DMS153 treated with DMSO at 0.1 percent for 48 hours (cell line): Measurements from ENCODE around the gene CRIM1.
A peak's percentile ranks its signal among the peaks of the same experiment; 100 is the strongest.

Source experiments
- DNase-seq: peaks from one replicate; lab custom pipeline; 2025; ENCODE audit not compliant: unreplicated experiment; lab: John Stamatoyannopoulos, UW

Gene CRIM1

DNA sequence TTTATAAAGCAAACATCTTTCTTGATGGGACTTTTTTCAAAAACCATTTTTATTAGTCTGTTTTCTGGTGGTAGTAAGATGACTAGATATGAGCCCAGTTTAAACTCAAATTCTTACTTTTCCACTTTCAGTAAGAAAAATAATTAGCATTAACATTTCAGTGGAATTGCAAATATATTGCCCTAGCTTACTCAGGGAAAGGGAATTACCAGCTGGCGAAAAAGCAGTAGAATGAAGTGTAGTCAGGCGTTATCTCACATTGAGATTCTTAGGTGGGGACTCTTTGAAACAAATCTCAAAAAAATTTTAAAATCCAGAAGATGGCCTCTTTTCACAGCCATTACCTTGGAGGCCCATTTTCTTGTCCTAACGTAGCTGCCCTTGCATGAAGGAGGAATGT, 65.8 kb downstream of the CRIM1 start:
- DNase-seq = no peak

- DNase-seq = peak; percentile 40
These were observed 67.6 kb downstream of the CRIM1 start for GRCh38 chr2:36423172-36423571.

GRCh38 chr2:36423619-36424120, 68.1 kb downstream of the CRIM1 start:
- DNase-seq = no peak

DNA sequence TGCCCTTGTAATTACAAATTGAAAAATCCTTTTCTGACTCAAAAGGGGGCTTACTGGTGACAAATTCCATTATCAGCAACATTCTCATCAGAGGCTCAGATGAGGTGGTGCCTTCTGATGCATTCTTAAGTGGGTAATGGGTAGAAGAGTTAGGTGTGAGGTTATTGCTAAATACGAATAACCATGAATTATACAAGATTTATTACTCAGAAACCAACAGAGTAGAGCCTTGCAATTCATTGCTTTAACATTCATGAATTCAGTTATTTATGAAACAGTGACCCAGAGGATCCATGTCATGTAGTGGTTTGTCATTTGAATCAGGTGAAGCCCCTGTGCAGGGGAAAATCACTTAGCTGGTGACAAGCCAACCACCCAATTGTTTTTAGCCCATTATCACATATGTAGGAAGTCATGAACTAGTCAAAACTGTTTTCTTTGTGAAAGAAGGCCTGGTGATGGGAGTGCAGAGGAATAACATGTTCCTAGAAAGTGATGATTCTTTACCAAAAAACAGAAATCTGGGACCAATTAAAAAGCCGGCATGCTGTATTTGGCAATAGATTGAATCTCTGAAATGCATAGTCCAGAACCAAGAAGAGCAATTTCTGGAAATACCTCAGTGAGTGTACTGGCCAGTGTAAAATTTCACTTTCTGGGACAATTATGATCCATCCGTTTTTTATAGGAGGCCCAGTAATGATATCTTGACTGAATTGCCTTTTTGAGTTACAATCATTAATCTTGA, 70.2 kb downstream of the CRIM1 start:
- DNase-seq = no peak

GRCh38 chr2:36427790-36428243, 72.2 kb downstream of the CRIM1 start:
- no peak for DNase-seq

DNA sequence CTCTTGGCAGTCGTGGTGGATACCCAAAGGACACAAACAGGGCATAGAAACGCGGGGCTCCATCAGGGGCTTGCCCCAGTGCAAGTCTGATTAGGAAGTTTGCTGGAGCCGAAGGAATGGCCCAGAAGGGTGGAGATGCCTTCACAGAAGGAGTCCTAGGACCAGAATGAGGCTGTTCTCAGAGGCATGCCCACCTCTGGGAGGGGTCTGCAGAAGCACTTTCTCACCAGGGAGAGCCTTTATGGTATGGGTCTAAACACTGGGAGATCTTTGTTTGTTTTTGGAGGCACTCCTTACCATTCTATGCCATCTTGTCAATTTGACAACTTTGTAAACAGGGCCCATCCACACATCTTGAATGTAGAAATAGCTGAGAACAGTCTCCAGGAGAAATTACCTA, 75.0 kb downstream of the CRIM1 start:
- no peak for DNase-seq

DNA sequence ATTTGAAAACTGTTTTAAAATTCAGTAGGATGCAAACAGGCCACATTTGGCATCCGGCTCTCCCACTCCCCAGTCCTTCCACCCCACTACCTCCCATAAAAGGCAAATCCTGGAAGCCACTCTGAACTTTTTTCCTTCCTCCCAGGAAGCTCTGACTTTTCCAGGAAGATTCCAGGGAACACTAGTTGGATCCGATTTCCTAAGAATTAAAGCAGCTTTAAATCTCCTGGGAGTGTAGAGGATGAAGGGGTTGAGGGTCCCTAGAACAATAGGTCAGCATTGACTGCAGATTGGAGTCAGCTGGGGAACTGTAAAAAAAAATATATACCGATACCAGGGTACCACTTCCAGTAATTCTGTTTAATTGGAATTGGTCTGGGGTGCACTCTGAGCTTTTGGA, 76.9 kb downstream of the CRIM1 start:
- no peak for DNase-seq

DNA sequence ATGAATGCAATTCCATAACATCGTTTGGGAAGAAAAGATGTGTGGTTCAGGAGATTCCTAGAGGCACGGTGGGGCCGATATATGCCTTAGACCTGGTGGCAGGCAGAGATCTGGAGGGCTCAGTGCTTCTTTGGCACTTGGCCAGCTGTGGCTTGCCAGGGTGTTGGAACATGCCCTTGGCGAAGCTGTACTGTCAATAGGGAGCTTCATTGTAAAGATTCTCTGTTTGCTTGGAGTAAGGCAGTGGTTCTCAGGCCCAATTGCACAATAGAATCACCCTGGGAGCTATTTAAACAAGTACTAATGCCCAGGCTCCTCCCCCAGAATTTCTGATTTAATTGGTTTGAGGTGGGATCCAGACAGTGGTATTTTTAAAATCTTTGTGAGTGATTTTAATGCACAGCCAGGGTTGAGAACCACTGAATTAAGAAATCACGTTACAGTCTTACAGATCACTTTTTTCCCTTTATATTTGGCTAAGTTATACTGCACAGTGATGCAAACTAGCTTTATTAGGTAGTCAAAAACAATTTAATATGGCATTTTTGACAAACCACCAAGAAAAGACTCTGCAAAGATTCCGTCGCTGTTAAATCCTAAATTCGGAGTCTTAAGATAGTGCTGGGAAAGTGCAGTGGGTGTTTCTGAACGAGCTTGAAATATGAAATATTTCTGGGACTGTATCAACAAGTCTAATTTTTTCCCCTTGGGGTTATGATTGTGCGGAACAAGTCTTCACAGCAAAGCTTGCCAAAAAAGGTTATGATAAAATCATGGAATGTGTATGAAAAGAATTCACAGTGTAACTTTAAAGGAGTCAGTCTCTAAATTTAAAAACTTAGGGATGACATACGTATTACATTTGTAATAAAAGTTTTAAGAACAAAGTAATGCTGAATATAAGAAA, 78.0 kb downstream of the CRIM1 start:
- DNase-seq = peak; percentile 19

DNA sequence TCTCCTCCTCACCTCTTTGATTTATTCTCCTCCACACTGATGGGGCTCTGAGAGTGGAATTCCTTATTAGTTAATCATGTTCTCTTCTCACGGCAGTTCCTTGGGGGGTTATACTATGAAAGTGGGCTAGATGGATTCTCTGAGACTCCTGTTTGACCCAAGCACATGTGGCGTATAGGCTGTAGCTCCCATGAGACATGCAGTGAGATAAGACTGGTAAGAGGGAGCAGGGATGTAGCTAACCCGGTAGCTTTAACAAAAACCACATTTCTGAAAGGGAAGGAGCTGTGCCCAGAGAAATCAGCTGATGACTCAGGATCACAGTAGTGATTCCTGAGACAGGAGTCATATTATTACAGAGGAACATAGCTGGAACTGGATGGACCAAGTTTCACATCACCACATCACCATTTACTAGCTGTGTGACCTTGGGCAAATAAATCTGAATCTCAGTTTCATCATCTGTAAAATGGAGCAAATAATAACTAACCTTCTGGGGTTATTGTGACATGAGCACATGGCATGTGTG, 82.9 kb downstream of the CRIM1 start:
- DNase-seq = no peak

DNA sequence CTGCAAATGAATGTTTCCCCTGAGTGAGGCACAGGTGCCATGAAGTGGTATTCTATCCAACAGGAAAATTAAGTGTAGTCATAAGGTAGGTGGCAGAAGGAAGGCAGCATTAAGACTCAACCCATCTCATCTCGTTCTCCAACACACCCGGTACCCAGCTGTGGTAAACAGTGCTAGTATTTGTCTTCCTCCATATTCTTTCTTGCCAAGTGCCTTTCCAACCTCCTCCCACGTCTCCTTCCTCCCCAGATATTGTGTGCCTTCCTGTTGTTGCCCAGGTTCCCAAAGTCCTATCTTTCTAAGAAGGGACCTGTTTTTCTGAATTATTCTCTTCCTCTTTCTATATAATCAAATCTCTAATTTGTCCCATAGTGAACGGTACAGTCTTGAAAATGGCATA, 83.5 kb downstream of the CRIM1 start:
- DNase-seq = no peak

DNA sequence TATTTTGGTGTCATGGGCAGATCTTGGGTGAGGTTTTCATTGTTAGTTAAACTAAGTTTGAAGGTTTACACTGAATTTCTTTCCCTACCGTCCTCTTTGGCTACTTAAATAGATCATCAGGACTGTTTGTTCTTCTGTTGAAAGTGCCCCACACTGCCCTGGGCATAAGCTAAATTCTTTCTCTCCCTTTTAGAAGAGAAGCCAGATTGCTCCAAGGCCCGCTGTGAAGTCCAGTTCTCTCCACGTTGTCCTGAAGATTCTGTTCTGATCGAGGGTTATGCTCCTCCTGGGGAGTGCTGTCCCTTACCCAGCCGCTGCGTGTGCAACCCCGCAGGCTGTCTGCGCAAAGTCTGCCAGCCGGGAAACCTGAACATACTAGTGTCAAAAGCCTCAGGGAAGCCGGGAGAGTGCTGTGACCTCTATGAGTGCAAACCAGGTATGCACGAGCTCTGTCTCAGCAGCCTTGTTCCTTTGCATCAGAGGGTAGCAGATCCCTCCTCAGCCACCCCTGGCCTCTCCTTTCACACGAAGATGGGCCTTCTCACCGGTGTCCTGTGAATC, 85.6 kb downstream of the CRIM1 start:
- no peak for DNase-seq

DNA sequence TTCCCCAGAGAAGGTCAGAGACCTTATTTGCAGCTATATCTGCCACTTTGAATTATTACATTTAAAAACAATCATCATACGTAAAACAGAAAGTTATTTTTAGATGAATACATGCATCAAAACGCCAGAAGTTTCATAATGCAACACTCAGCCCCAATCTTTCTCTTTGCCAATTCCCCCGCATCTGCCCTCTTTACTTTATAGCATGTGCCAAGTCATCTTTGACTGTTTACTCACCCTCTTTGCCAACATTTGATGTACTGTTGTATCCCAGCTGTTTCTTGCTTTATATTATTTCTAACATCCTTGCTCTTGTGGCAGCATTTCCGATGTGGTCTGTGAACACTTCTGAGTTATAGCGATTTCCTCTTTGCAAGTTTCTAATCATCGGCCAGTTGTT, 86.2 kb downstream of the CRIM1 start:
- no peak for DNase-seq

DNA sequence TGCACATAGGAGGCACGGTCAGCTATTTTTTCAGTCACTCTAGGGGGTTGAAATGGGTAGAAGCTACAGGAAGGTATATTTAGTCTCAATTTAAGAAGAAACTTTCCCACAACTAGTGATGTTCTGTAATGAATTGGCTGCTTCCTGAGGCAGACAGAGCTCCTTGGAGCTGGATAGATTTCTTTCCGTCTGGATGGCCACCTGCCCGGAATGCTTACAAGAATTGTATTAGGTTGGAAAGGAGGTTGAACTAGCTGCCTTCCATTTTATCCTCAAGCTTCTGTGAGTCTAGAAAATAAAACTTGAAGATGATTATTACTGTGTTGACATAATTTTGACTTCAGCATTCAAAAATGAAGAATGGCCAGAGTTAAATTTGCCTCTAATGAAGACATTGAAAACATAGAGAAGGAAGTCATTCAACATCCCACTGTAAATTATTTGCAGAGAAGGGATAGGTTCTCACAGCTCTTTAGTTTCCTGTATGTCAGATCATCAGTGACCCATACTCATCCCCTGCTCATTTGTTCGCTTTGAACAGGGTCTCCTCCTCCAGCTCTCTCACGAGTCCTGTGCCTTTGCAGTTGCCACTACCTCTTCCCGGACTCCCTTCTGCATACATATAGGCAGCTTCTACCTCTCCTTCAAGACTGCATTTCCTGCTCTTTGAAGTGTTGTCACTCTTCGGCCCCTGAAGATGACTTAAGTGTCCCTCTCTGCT, 88.8 kb downstream of the CRIM1 start:
- no peak for DNase-seq

- DNase-seq = no peak
These were observed 89.7 kb downstream of the CRIM1 start for GRCh38 chr2:36445185-36445866.

DNA sequence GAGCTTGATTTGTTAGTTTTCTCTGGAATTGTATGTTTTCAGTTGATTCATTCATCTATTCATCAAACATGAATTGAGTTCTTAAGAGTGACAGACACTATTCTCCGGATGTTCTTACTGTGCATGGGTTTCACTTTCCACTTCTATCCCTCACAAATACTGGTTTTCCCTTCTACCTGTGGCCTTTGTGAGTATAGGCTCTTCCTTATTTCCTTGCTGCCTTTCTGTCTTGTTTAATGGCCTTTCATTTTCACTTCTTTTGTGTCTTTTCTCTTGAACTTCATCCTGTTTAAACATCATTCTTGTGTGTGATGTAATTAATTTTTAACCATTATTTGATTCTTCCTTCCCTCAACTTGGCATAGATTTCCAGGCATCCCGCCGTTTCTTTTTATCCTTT, 90.7 kb downstream of the CRIM1 start:
- no peak for DNase-seq

- DNase-seq = no peak
These were observed 93.6 kb downstream of the CRIM1 start for GRCh38 chr2:36449213-36449612.

- no peak for DNase-seq
These were observed 94.4 kb downstream of the CRIM1 start for GRCh38 chr2:36449943-36450392.

DNA sequence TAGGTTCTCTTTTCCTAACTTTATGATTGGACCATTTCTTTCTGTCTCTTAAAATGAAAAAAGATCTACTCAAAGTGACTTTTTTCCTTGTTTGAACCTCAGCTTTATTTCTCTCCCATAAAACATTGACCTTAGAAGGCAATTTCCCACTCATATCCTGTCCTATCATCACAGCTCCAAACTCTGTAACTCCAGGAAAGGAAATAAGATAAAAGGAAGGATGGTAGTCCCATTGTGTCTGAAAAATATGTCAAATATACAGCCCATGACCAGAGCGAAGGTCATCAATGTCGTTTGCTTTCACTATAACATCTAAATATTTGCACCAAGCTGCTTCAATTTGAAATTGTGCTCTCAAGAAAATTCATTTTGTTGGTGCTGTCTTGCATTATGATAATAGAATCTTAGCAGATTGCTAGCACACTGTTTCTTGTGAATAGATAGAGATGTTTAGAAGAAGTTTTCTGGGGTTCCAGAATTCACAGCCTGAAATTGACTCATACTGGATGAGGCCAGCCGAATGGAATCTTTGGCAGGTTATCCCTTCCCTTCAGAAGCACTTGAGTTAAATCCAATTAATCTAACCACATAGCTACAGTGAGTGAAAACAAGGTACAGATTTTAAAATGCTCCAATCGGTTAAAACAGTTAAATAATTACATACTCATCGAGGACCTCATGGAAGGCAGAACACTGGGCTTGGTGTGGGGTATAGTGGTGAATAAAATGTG, 95.1 kb downstream of the CRIM1 start:
- no peak for DNase-seq

DNA sequence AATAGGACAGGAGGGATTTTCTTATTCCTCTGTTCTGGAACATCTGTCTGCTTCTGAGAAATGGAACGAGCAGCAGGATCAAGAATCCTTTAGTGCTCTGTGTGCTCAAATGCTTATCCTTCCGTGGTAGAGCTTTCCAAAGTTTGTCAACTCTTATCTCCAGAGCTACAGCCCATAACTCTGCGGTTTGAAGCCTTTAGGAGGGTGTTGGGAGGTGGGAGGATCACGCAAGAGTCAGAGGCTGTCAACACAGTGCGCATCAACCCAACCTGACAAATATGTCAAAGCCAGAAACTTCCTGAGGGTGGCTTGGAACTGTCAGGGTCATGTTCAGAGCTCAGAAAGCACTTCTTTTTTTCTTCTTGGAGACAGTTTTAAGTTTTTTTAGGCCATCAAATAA, 95.9 kb downstream of the CRIM1 start:
- DNase-seq = no peak
